ENCODE measurements around the gene POMT2.

DNA sequence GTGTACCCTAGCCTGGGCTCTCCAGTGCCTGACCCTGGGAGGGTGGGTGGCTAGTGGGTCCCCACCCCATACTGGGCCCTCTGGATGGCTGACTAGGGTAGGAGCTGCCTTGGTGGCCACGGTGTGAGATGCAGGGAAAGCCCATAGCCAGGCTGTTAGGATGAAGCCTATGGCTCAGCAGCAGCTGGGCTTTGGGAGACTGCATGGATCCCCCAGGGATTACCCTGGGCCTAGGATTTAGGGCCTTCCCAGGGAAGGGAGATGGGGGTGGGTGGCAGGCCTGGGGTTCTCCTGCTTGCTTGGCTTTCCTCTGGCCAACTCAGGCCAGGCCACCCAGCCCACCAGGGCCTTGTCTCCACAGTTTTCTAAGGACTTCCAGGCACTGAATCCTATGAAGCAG is 6.4 kb upstream of the POMT2 start:
- TF ChIP-seq, protein P1, sequence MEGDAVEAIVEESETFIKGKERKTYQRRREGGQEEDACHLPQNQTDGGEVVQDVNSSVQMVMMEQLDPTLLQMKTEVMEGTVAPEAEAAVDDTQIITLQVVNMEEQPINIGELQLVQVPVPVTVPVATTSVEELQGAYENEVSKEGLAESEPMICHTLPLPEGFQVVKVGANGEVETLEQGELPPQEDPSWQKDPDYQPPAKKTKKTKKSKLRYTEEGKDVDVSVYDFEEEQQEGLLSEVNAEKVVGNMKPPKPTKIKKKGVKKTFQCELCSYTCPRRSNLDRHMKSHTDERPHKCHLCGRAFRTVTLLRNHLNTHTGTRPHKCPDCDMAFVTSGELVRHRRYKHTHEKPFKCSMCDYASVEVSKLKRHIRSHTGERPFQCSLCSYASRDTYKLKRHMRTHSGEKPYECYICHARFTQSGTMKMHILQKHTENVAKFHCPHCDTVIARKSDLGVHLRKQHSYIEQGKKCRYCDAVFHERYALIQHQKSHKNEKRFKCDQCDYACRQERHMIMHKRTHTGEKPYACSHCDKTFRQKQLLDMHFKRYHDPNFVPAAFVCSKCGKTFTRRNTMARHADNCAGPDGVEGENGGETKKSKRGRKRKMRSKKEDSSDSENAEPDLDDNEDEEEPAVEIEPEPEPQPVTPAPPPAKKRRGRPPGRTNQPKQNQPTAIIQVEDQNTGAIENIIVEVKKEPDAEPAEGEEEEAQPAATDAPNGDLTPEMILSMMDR (conservative IDR thresholded peaks at IDR 0.05 in 1 of 2, IDR thresholded peaks at IDR 0.05 in 1 of 2; ENCODE audit: low read depth in 1 of 2, low read length in 2 of 2): no peak
- TF ChIP-seq EZH2 (IDR thresholded peaks at IDR 0.05; ENCODE audit: low read length, missing control alignments): no peak
